Lung (tissue), 12 donors: ENCODE data around the gene GPT2. TPM values are rescaled to one million over a fixed set of nuclear protein-coding genes. Genes with fewer than 3 reads are reported as not detected.

Experiments
- ATAC-seq: fragments of 200-7000 bp; cut with Tn5 transposase; one replicate; pipeline ENCODE4 v1.9.1; 2020; ENCODE audit warnings: moderate number of reproducible peaks; ENCODE audit not compliant: insufficient read depth, low FRiP score
- DNase-seq, 3 donors: peaks; one replicate each; pipeline ENCODE4 v3.0.0-alpha.2; 2013 to 2017
- H3K27ac ChIP-seq, 2 donors: one replicate each; pipeline ENCODE4 v1.5.1; 2013; ENCODE audit warnings: mild to moderate bottlenecking in 2 of 2, moderate library complexity in 2 of 2, control low read depth in 1 of 2, inconsistent platforms in 1 of 2, low read depth in 1 of 2, low read length in 1 of 2
- H3K27me3 ChIP-seq, 3 donors: one replicate each; pipeline ENCODE4 v1.5.1; 2013; ENCODE audit warnings: low read length in 2 of 3; ENCODE audit not compliant: control insufficient read depth in 3 of 3, insufficient read depth in 3 of 3
- H3K36me3 ChIP-seq, 4 donors: one replicate each; pipeline ENCODE4 v1.5.1; 2013; ENCODE audit warnings: low read length in 4 of 4, mild to moderate bottlenecking in 1 of 4, moderate library complexity in 1 of 4; ENCODE audit not compliant: control insufficient read depth in 4 of 4, insufficient read depth in 4 of 4
- H3K4me1 ChIP-seq, 5 donors: one replicate each; pipeline ENCODE4 v1.5.1; 2013; ENCODE audit warnings: low read length in 5 of 5, mild to moderate bottlenecking in 2 of 5, moderate library complexity in 1 of 5; ENCODE audit not compliant: control insufficient read depth in 5 of 5, insufficient read depth in 5 of 5
- H3K4me3 ChIP-seq: one replicate; pipeline ENCODE4 v1.5.1; 2013; ENCODE audit warnings: mild to moderate bottlenecking, control low read depth, moderate library complexity
- H3K9ac ChIP-seq, 2 donors: one replicate each; pipeline ENCODE4 v1.5.1; 2013; ENCODE audit warnings: low read length in 2 of 2, control low read depth in 1 of 2; ENCODE audit not compliant: insufficient read depth in 1 of 2
- H3K9me3 ChIP-seq, 4 donors: one replicate each; pipeline ENCODE4 v1.5.1; 2013; ENCODE audit warnings: low read length in 3 of 4, mild to moderate bottlenecking in 1 of 4, moderate library complexity in 1 of 4; ENCODE audit not compliant: control insufficient read depth in 4 of 4, insufficient read depth in 3 of 4
- CTCF ChIP-seq: IDR thresholded peaks from 2 replicates; pipeline ENCODE4 v1.5.1; 2012; ENCODE audit warnings: mild to moderate bottlenecking; ENCODE audit errors: control extremely low read depth, extremely low read depth
- WGBS, 2 donors: extraction: QIAGEN DNeasy Blood & Tissue Kit; methylation state at CpG; one replicate each; pipeline ENCODE4 v1.1.7; 2013; 5-methylcytosine and 5-hydroxymethylcytosine counted together
- polyA plus RNA-seq, 2 donors: library from polyadenylated mRNA; stranded (reverse); fragments of 200-250 nt; gene quantifications; one replicate each; pipeline ENCODE4 v1.2.1, GENCODE V29; 2013
- total RNA-seq, 2 donors: library from RNA; depleted of rRNA in 1 of 2; stranded (reverse); fragments of >200 nt in 1 of 2; gene quantifications; one replicate each; pipeline ENCODE4 v1.2.1, GENCODE V29; 2014 to 2021
- donor health status: control.
- donor health status: control.
- donor health status: Bipolar disorder and iron deficiency.
- donor health status: healthy.
- donor health status: DM: yes; HTN: yes; CAD: no.

Gene GPT2
- total and polyA plus RNA-seq, 4 donors: 4.3 to 13.3 (median 6.5) TPM

GRCh38 chr16:46973207-46973995 lies 89.2 kb downstream of the GPT2 start, which contains the start of gene DNAJA2:
Gene DNAJA2, minus strand, starts transcription at chr16:46973674. Its CDS starts 102 bp downstream, at chr16:46973572.
- peaks cover 2 to 17% (median 13%) of the 10 kb centered on the region in 5 donors for H3K4me1 ChIP-seq
- TF ChIP-seq CTCF: no peak
- peak; percentile 100 for ATAC-seq

GRCh38 chr16:46973996-46974324 lies 89.8 kb downstream of the GPT2 start:
- DNase-seq (no peak), ATAC-seq (no peak)
- H3K27ac ChIP-seq: peak overlapping the region; percentile 99
- H3K9ac ChIP-seq: peak overlapping the region; percentile 85 to 96
- WGBS, 2 donors: 3 to 4% methylated on average over 14 of the region's 14 CpGs
- no peak for TF ChIP-seq CTCF
- H3K9me3 ChIP-seq: no peaks in the 10 kb centered on the region
- peaks cover 0 to 11% (median 2%) of the 10 kb centered on the region in 4 donors for H3K36me3 ChIP-seq
- peak overlapping the region; percentile 39 for H3K4me3 ChIP-seq
- H3K27me3 ChIP-seq: no peaks in the 10 kb centered on the region
- peaks cover 2 to 17% (median 13%) of the 10 kb centered on the region in 5 donors for H3K4me1 ChIP-seq

More at GRCh38 chr16:46973207-46973995, 89.2 kb downstream of the GPT2 start, which contains the start of gene DNAJA2:
- 0 to 1% methylated on average over 38 to 86 of the region's 86 CpGs for WGBS, 2 donors
- peaks cover 5 to 16% (median 7%) of the 10 kb centered on the region in 4 donors for H3K36me3 ChIP-seq
- peak within 1 kb of the TSS; percentile 97 for H3K4me3 ChIP-seq
- peak within 1 kb of the TSS; percentile 85 to 96 for H3K9ac ChIP-seq
- H3K27ac ChIP-seq: peak within 1 kb of the TSS; percentile 99
- H3K27me3 ChIP-seq: no peaks in the 10 kb centered on the region
- DNase-seq: peak; percentile 93 to 96 (median 93)
- no peaks in the 10 kb centered on the region for H3K9me3 ChIP-seq

GRCh38 chr16:46974352-46974751 lies 90.2 kb downstream of the GPT2 start:
- no peak overlapping the region for H3K4me3 ChIP-seq
- peak in 2 of 3 donors; percentile 13 to 21 for DNase-seq
- ATAC-seq: no peak
- H3K9me3 ChIP-seq: no peaks in the 10 kb centered on the region
- H3K27ac ChIP-seq: peak overlapping the region in 1 of 2 donors; percentile 99
- peaks cover 2 to 17% (median 13%) of the 10 kb centered on the region in 5 donors for H3K4me1 ChIP-seq
- peaks cover 0 to 11% (median 2%) of the 10 kb centered on the region in 4 donors for H3K36me3 ChIP-seq
- H3K27me3 ChIP-seq: no peaks in the 10 kb centered on the region
- 78 to 84% methylated on average over 6 of the region's 6 CpGs for WGBS, 2 donors
- TF ChIP-seq CTCF: no peak
- H3K9ac ChIP-seq: peak overlapping the region; percentile 85 to 96
